SU-DHL-6 (cell line): ENCODE data around the gene RBM22.

Experiments used
- CTCF ChIP-seq: fragments of 200-600 bp; sonication (generic); IDR thresholded peaks from one replicate; pipeline ENCODE4 v1.5.1; 2017; ENCODE audit warnings: antibody characterized with exemption, mild to moderate bottlenecking, low read length, moderate library complexity; ENCODE audit not compliant: insufficient read depth, poor library complexity, severe bottlenecking
- EZH2phosphoT487 ChIP-seq: fragments of 200-600 bp; sonication (generic), shearing (Covaris generic); conservative IDR thresholded peaks from 2 replicates; pipeline ENCODE4 v1.6.1; 2018; ENCODE audit warnings: mild to moderate bottlenecking, antibody characterized with exemption, low read length, moderate library complexity, mixed read lengths

GRCh38 chr5:150651382-150651781 lies 49.5 kb downstream of the RBM22 start:
- TF ChIP-seq CTCF (no peak), EZH2phosphoT487 (no peak)
